K562 (cell line): ENCODE data around the gene RHAG. TPM values are rescaled to one million over a fixed set of nuclear protein-coding genes. Genes with fewer than 3 reads are reported as not detected.

ENCODE experiments used
- ATAC-seq: fragments of 200-7000 bp; cut with Tn5 transposase; 3 replicates; pipeline ENCODE4 v1.9.1; 2020; ENCODE audit warnings: moderate library complexity
- BruUV-seq: library from RNA; stranded (reverse); fragments of 400-500 nt; replicated peaks from 2 replicates; lab custom pipeline; 2021; lab: Mats Ljungman, UMichigan
- CTCF ChIA-PET: fragments of 300-600 bp; formaldehyde crosslinking; extraction: SDS; loops from one replicate; lab custom pipeline; 2021; ENCODE audit warnings: low intra/inter-chr PET ratio; lab: Yijun Ruan, JAX
- POLR2A ChIA-PET: fragments of 300-600, 350-650 bp; sonication (Branson Sonifier 250); formaldehyde crosslinking; extraction: SDS; loops from one replicate; lab custom pipeline; 2021; ENCODE audit warnings: antibody characterized with exemption, inconsistent platforms; lab: Yijun Ruan, JAX
- DNase-seq, 4 experiments: peaks; one replicate each; pipeline versions ENCODE4 v3.0.0 to v3.0.0-alpha.2; 2011 to 2018; ENCODE audit warnings: low spot score in 3 of 4, mixed read lengths in 3 of 4; ENCODE audit errors: extremely low read depth in 1 of 4
- FAIRE-seq: peaks from 2 replicates; lab custom pipeline; 2011; peaks lifted over from hg19 to GRCh38; lab: Jason Lieb, UNC
- H2AFZ ChIP-seq: 2 replicates; pipeline ENCODE4 v1.6.0; 2011; ENCODE audit warnings: low read depth, low read length, control low read depth, inconsistent platforms
- H3K27ac ChIP-seq: fragments of 200-600 bp; 3 replicates; pipeline ENCODE4 v1.8.0; 2011; ENCODE audit warnings: low read depth, mild to moderate bottlenecking, control low read depth, inconsistent platforms, low read length, moderate library complexity, mixed read lengths; ENCODE audit errors: extremely low read depth
- H3K27me3 ChIP-seq, 2 experiments: fragments of 300-600 bp in 1 of 2; 2 replicates in 1 of 2; 3 replicates in 1 of 2; pipeline versions ENCODE4 v1.6.0 to v1.8.0; 2011; ENCODE audit warnings: inconsistent platforms in 2 of 2, low read length in 2 of 2, mild to moderate bottlenecking in 1 of 2, mixed read lengths in 1 of 2, moderate library complexity in 1 of 2; ENCODE audit not compliant: control insufficient read depth in 2 of 2, insufficient read depth in 2 of 2
- H3K36me3 ChIP-seq: fragments of 300-600 bp; 3 replicates; pipeline ENCODE4 v1.8.0; 2011; ENCODE audit warnings: mild to moderate bottlenecking, low read length, inconsistent platforms; ENCODE audit not compliant: control insufficient read depth, insufficient read depth
- H3K4me1 ChIP-seq, 2 experiments: fragments of 200-600 bp in 1 of 2; replicated peaks in 1 of 2; 2 replicates in 1 of 2; 3 replicates in 1 of 2; pipeline versions ENCODE4 v1.5.1 to v1.8.0; 2011; ENCODE audit warnings: inconsistent platforms in 2 of 2, low read length in 2 of 2, mild to moderate bottlenecking in 1 of 2, mixed read lengths in 1 of 2, moderate library complexity in 1 of 2; ENCODE audit not compliant: control insufficient read depth in 2 of 2, insufficient read depth in 2 of 2
- H3K4me2 ChIP-seq: 2 replicates; pipeline ENCODE4 v1.6.1; 2011; ENCODE audit warnings: low read length, control low read depth, inconsistent platforms, mixed read lengths; ENCODE audit not compliant: insufficient read depth
- H3K4me3 ChIP-seq: fragments of 200-600 bp; sonication (generic), shearing (Covaris generic); 2 replicates; pipeline ENCODE4 v1.5.1; 2016; ENCODE audit warnings: control low read depth, inconsistent platforms
- H3K79me2 ChIP-seq: fragments of 200-600 bp; 3 replicates; pipeline ENCODE4 v1.8.0; 2011; ENCODE audit warnings: low read length, inconsistent platforms; ENCODE audit not compliant: control insufficient read depth, insufficient read depth
- H3K9ac ChIP-seq, 2 experiments: 2 replicates each; pipeline versions ENCODE4 v1.6.0 to v1.6.1; 2011; ENCODE audit warnings: low read depth in 2 of 2, low read length in 2 of 2, control low read depth in 1 of 2, inconsistent platforms in 1 of 2, mild to moderate bottlenecking in 1 of 2, mixed read lengths in 1 of 2; ENCODE audit not compliant: insufficient read depth in 1 of 2
- H3K9me1 ChIP-seq: one replicate; pipeline ENCODE4 v1.6.0; 2011; ENCODE audit warnings: inconsistent platforms, mild to moderate bottlenecking, low read length, moderate library complexity; ENCODE audit not compliant: control insufficient read depth, insufficient read depth
- H3K9me3 ChIP-seq: replicated peaks from 2 replicates; pipeline ENCODE4 v1.5.1; 2011; ENCODE audit warnings: low read depth, low read length, inconsistent platforms; ENCODE audit not compliant: control insufficient read depth, insufficient read depth
- H4K20me1 ChIP-seq: replicated peaks from 2 replicates; pipeline ENCODE4 v1.6.1; 2011; ENCODE audit warnings: low read length, inconsistent platforms, mixed read lengths; ENCODE audit not compliant: control insufficient read depth, insufficient read depth
- ATF1 ChIP-seq, 2 experiments: fragments of 450-650 bp in 1 of 2; IDR thresholded peaks; 2 replicates each; pipeline ENCODE4 v1.6.1; 2016; ENCODE audit warnings: missing compliant biosample characterization in 1 of 2, missing genetic modification characterization in 1 of 2
- CCAR2 ChIP-seq: fragments of 200-400 bp; formaldehyde crosslinking; IDR thresholded peaks from 2 replicates; pipeline ENCODE4 v1.6.1; 2017; ENCODE audit warnings: mild to moderate bottlenecking, low read depth, low read length
- CSDE1 ChIP-seq, 2 experiments: fragments of 450-650 bp; IDR thresholded peaks; 2 replicates each; pipeline ENCODE4 v1.6.1; 2016; ENCODE audit warnings: mild to moderate bottlenecking in 1 of 2
- ETS2 ChIP-seq: IDR thresholded peaks from 2 replicates; pipeline ENCODE4 v1.6.1; 2016; ENCODE audit warnings: borderline replicate concordance, missing genetic modification characterization, mild to moderate bottlenecking, moderate library complexity, missing compliant biosample characterization; ENCODE audit not compliant: poor library complexity, severe bottlenecking
- ETV1 ChIP-seq: fragments of 450-650 bp; conservative IDR thresholded peaks from 2 replicates; pipeline ENCODE4 v1.6.1; 2016; ENCODE audit warnings: missing genetic modification characterization, control low read depth, low read depth, missing compliant biosample characterization
- GATAD2B ChIP-seq: fragments of 450-650 bp; IDR thresholded peaks from 2 replicates; pipeline ENCODE4 v1.6.1; 2017; ENCODE audit warnings: mild to moderate bottlenecking, borderline replicate concordance
- GTF2E2 ChIP-seq: fragments of 200-800 bp; sonication (Bioruptor generic); IDR thresholded peaks from 2 replicates; pipeline ENCODE4 v1.6.1; 2016; ENCODE audit warnings: missing genetic modification characterization, missing compliant biosample characterization
- MAFF ChIP-seq: IDR thresholded peaks from 2 replicates; pipeline ENCODE4 v1.6.1; 2012; ENCODE audit warnings: low read length, improper control_type of control experiment
- NR2C1 ChIP-seq, 2 experiments: fragments of 450-650 bp; IDR thresholded peaks; 2 replicates each; pipeline ENCODE4 v1.6.1; 2017; ENCODE audit warnings: mild to moderate bottlenecking in 2 of 2, antibody characterized with exemption in 1 of 2, inconsistent platforms in 1 of 2, missing compliant biosample characterization in 1 of 2, missing genetic modification characterization in 1 of 2
- SIRT6 ChIP-seq: IDR thresholded peaks from one replicate; pipeline ENCODE4 v1.6.1; 2012; ENCODE audit warnings: low read depth, mild to moderate bottlenecking, control low read depth, inconsistent platforms, low read length, moderate library complexity
- SPI1 ChIP-seq: IDR thresholded peaks from 2 replicates; pipeline ENCODE4 v1.6.1; 2011; ENCODE audit warnings: low read depth, low read length, control low read depth, borderline replicate concordance
- TAF7 ChIP-seq: fragments of 450-650 bp; IDR thresholded peaks from 2 replicates; pipeline ENCODE4 v1.6.1; 2016; ENCODE audit warnings: missing genetic modification characterization, missing compliant biosample characterization
- ZBTB17 ChIP-seq: fragments of 450-650 bp; formaldehyde crosslinking; IDR thresholded peaks from 2 replicates; pipeline ENCODE4 v1.4.0; 2020; ENCODE audit warnings: mild to moderate bottlenecking
- ZNF175 ChIP-seq: fragments of 200-800 bp; sonication (Bioruptor generic); IDR thresholded peaks from 2 replicates; pipeline ENCODE4 v1.6.1; 2016; ENCODE audit warnings: low read depth, mild to moderate bottlenecking, missing genetic modification characterization, missing compliant biosample characterization
- ZNF644 ChIP-seq: fragments of 200-800 bp; sonication (Bioruptor generic); IDR thresholded peaks from 2 replicates; pipeline ENCODE4 v1.6.1; 2016; ENCODE audit warnings: low read depth, missing genetic modification characterization, missing compliant biosample characterization
- ZNF699 ChIP-seq: fragments of 250-450 bp; sonication (Bioruptor Pico); IDR thresholded peaks from 2 replicates; pipeline ENCODE4 v1.8.0; 2021; ENCODE audit warnings: mild to moderate bottlenecking, moderate library complexity; ENCODE audit not compliant: insufficient replicate concordance
- ZNF766 ChIP-seq: fragments of 200-800 bp; sonication (Bioruptor generic); conservative IDR thresholded peaks from 2 replicates; pipeline ENCODE4 v1.6.1; 2016; ENCODE audit warnings: missing genetic modification characterization, missing compliant biosample characterization
- WGBS: fragments of 100-300 bp; shearing (Covaris generic); methylation state at CpG from one replicate; pipeline ENCODE4 v1.1.6; 2016; ENCODE audit warnings: low coverage, mixed read lengths; ENCODE audit not compliant: insufficient coverage; ENCODE audit errors: missing lambda C conversion rate; 5-methylcytosine and 5-hydroxymethylcytosine counted together
- in situ Hi-C: fragments of 300-500 bp; cut with MboI; formaldehyde crosslinking; loops from 4 replicates; pipeline ENCODE4 v1.15.0; 2018; ENCODE audit warnings: inconsistent platforms, mixed read lengths
- intact Hi-C: fragments of 100-400 bp; cut with micrococcal nuclease; formaldehyde crosslinking; loops from 2 replicates; pipeline ENCODE4 v1.14.2; 2022
- polyA plus RNA-seq, 8 experiments: library from polyadenylated mRNA; depleted of rRNA in 4 of 8; stranded (reverse) in 5 of 8; unstranded in 3 of 8; fragments of >200 nt; fragmentation: Nextera tagmentation in 2 of 8; fragmentation: Illumina TruSeq in 1 of 8; extraction: Ambion mirVana in 2 of 8; extraction: Trizol in 1 of 8; gene quantifications; 2 replicates each; pipeline versions ENCODE4 v1.2.1 to v1.2.3, GENCODE V29; 2011 to 2014; ENCODE audit warnings: inconsistent platforms in 1 of 8, missing spikeins in 1 of 8
- total RNA-seq, 7 experiments: library from RNA; depleted of rRNA in 6 of 7; stranded (reverse); fragments of >200 nt in 6 of 7; fragmentation: Illumina TruSeq in 2 of 7; extraction: Trizol in 2 of 7; gene quantifications; 2 replicates each; pipeline versions ENCODE4 v1.2.1 to v1.2.3, GENCODE V29; 2011 to 2021; ENCODE audit warnings: low replicate concordance in 1 of 7
- TF ChIP-seq, protein P1 (sequence below): sonication (generic); formaldehyde crosslinking; IDR thresholded peaks from 2 replicates; pipeline ENCODE4 v1.8.0; 2022; ENCODE audit warnings: missing genetic modification reagents, mild to moderate bottlenecking, borderline replicate concordance
- TF ChIP-seq, protein P2 (sequence below): fragments of 250-450 bp; sonication (Bioruptor Pico); IDR thresholded peaks from 2 replicates; pipeline ENCODE4 v1.8.0; 2021; ENCODE audit warnings: moderate library complexity, mild to moderate bottlenecking, inconsistent platforms

Gene RHAG
- total and polyA plus RNA-seq, 9 of the 15 experiments (the other 6 are each of a cell fraction or from before 2014, with no cell fraction given): 290 to 1,202 (median 505) TPM

DNA sequence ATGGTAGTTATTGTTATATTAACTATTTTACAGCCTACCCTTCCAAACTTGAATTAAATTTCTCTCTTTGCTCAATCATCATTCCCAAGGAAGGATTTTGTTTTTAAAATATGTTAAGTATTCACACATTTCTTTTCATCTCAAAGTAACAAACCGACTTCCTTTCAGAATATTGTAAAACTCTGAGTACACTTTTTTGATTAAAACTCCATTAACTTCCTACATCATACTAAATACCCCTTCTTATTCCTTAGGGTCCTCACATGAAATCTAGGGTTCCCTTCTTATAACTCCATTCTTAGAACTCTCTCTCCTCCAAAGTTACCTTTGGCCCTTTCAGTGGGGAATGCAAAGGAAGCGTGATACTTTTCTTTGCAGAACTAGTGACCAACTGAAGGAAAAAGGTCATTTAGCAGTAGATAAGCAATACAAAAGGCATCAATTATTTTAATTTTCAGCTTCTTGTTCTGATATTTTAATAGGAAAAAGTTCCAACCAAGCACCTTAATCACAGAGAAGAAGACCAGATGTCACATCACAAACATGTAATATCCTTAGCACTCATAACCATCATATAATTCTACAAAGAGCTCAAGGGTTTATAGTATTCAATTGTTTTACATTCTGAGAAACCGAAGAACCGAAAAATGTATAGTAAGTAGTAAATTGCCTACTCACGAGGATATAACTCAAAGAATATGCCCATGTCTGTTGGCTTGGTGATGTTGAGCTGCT lies 494 bp downstream of the RHAG start:
- TSS peak; percentile 57 for BruUV-seq
- Histone ChIP-seq H3K79me2 (peaks cover 72% of the 10 kb centered on the region), H3K9ac (peak overlapping the region; percentile 74 to 97), H3K4me2 (peak overlapping the region; percentile 91), H3K27me3 (no peaks in the 10 kb centered on the region), H3K9me1 (no peaks in the 10 kb centered on the region), H3K4me1 (peaks cover 0 to 35% of the 10 kb centered on the region in 2 experiments; a peak in 3 of 5 replicates), H3K9me3 (peaks cover 11% of the 10 kb centered on the region), H3K36me3 (peaks cover 27% of the 10 kb centered on the region), H2AFZ (0 out of 2 replicates have a peak overlapping the region, but pooled peaks have one; percentile 5), H3K4me3 (peak overlapping the region; percentile 66), H3K27ac (peak overlapping the region; percentile 96), H4K20me1 (no peaks in the 10 kb centered on the region)
- CTCF ChIA-PET: no interaction called here
- in situ Hi-C loops: no loop called here
- intact Hi-C loops: loop anchor here (1.0 to 5.0 kb wide), 4 partner anchors 10 to 311 kb away; no protein-coding TSS in a partner anchor
- DNase-seq (no peak), ATAC-seq (peak; percentile 7), FAIRE-seq (no peak)
- POLR2A ChIA-PET: interaction anchor here (0.7 to 2.5 kb wide), 21 partner anchors 8 to 314 kb away, joined by 3 to 29 read pairs (median 4); no protein-coding TSS in a partner anchor
- 0% methylated on average over 5 of the region's 5 CpGs for WGBS
- TF ChIP-seq ETV1 (tag): no peak
- TF ChIP-seq MAFF: no peak
- TF ChIP-seq CSDE1 (IDR thresholded peaks at IDR 0.05): peak in 1 of 2 experiments; percentile 60; a peak in 1 of 4 replicates
- TF ChIP-seq ZNF766 (CRISPR knock-in tag): peak; percentile 18; the same call in 1 of the 2 replicates
- TF ChIP-seq ATF1 (CRISPR knock-in tag; IDR thresholded peaks at IDR 0.05): no peak
- TF ChIP-seq ATF1 (tag; IDR thresholded peaks at IDR 0.05): no peak
- TF ChIP-seq ZNF644 (tag): peak; percentile 47; the same call in 1 of the 2 replicates
- 0 out of 2 replicates have a peak, but pooled peaks have one; percentile 38 for TF ChIP-seq ZNF175 (CRISPR knock-in tag)
- TF ChIP-seq, protein P1, sequence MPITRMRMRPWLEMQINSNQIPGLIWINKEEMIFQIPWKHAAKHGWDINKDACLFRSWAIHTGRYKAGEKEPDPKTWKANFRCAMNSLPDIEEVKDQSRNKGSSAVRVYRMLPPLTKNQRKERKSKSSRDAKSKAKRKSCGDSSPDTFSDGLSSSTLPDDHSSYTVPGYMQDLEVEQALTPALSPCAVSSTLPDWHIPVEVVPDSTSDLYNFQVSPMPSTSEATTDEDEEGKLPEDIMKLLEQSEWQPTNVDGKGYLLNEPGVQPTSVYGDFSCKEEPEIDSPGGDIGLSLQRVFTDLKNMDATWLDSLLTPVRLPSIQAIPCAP (CRISPR knock-in tag): no peak
- TF ChIP-seq CCAR2: no peak
- no peak for TF ChIP-seq SIRT6
- TF ChIP-seq ZNF699 (CRISPR knock-in tag): no peak
- no peak for TF ChIP-seq SPI1
- TF ChIP-seq ZBTB17 (CRISPR knock-in tag): 0 out of 2 replicates have a peak, but pooled peaks have one; percentile 2
- TF ChIP-seq ETS2: no peak
- no peak for TF ChIP-seq TAF7 (tag)
- TF ChIP-seq, protein P2, sequence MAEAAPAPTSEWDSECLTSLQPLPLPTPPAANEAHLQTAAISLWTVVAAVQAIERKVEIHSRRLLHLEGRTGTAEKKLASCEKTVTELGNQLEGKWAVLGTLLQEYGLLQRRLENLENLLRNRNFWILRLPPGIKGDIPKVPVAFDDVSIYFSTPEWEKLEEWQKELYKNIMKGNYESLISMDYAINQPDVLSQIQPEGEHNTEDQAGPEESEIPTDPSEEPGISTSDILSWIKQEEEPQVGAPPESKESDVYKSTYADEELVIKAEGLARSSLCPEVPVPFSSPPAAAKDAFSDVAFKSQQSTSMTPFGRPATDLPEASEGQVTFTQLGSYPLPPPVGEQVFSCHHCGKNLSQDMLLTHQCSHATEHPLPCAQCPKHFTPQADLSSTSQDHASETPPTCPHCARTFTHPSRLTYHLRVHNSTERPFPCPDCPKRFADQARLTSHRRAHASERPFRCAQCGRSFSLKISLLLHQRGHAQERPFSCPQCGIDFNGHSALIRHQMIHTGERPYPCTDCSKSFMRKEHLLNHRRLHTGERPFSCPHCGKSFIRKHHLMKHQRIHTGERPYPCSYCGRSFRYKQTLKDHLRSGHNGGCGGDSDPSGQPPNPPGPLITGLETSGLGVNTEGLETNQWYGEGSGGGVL (CRISPR knock-in tag): no peak
- 0 out of 2 replicates have a peak, but pooled peaks have one; percentile 18 for TF ChIP-seq NR2C1 (IDR thresholded peaks at IDR 0.05)
- TF ChIP-seq NR2C1 (tag; IDR thresholded peaks at IDR 0.05): no peak
- 0 out of 2 replicates have a peak, but pooled peaks have one; percentile 27 for TF ChIP-seq GTF2E2 (tag)
- TF ChIP-seq GATAD2B: 0 out of 2 replicates have a peak, but pooled peaks have one; percentile 18
